ENCODE data around the gene DCAKD.
A peak's percentile ranks its signal among the peaks of the same experiment; 100 is the strongest.

DCAKD gene

GRCh38 chr17:45051060-45051719 is at the start of gene DCAKD:
Gene DCAKD (minus strand): TSS chr17:45051632. CDS start chr17:45034885, 16,747 bp downstream.
- peak; percentile 93 for DNase-seq

GRCh38 chr17:45098869-45099616 is 47.6 kb upstream of the DCAKD start:
- DNase-seq = peak; percentile 52

- DNase-seq = no peak
Observed at GRCh38 chr17:45098081-45098868, 46.8 kb upstream of the DCAKD start.

- DNase-seq = no peak
Observed at GRCh38 chr17:45096926-45097325, 45.5 kb upstream of the DCAKD start.

- no peak for DNase-seq
Observed at GRCh38 chr17:45096141-45096540, 44.7 kb upstream of the DCAKD start.

GRCh38 chr17:45093444-45094110 is 42.1 kb upstream of the DCAKD start:
- no peak for DNase-seq

- peak; percentile 88 for DNase-seq
Observed at GRCh38 chr17:45092911-45093430, 41.5 kb upstream of the DCAKD start.

GRCh38 chr17:45091778-45092425 is 40.5 kb upstream of the DCAKD start:
- no peak for DNase-seq

- DNase-seq = no peak
Observed at GRCh38 chr17:45090711-45091110, 39.3 kb upstream of the DCAKD start.

- DNase-seq = no peak
Observed at GRCh38 chr17:45088741-45089140, 37.3 kb upstream of the DCAKD start.

GRCh38 chr17:45087978-45088377 is 36.5 kb upstream of the DCAKD start:
- DNase-seq = no peak

GRCh38 chr17:45087504-45087975 is 36.1 kb upstream of the DCAKD start:
- DNase-seq = no peak

GRCh38 chr17:45086865-45087503 is 35.6 kb upstream of the DCAKD start:
- no peak for DNase-seq

GRCh38 chr17:45086391-45086790 is 35.0 kb upstream of the DCAKD start:
- no peak for DNase-seq

- no peak for DNase-seq
Observed at GRCh38 chr17:45081047-45081703, 29.7 kb upstream of the DCAKD start.

- DNase-seq = no peak
Observed at GRCh38 chr17:45077643-45078042, 26.2 kb upstream of the DCAKD start.

GRCh38 chr17:45073414-45074070 is 22.1 kb upstream of the DCAKD start:
- no peak for DNase-seq

GRCh38 chr17:45070809-45071208 is 19.4 kb upstream of the DCAKD start:
- DNase-seq = no peak

GRCh38 chr17:45070001-45070400 is 18.6 kb upstream of the DCAKD start:
- no peak for DNase-seq

GRCh38 chr17:45067637-45068036 is 16.2 kb upstream of the DCAKD start:
- DNase-seq = no peak

- no peak for DNase-seq
Observed at GRCh38 chr17:45063198-45063597, 11.8 kb upstream of the DCAKD start.
